Right forelimb (tissue), 1 donor: Measurements from ENCODE around the gene PRDX4.
"Not testable (repeated sequence)": the region's sequence is repeated elsewhere in the genome, so short reads cannot be mapped to it uniquely, and the experiment has no call there.

Source experiments
- DNase-seq: peaks from one replicate; pipeline ENCODE4 v3.0.0-alpha.2; 2018

The PRDX4 gene

DNA sequence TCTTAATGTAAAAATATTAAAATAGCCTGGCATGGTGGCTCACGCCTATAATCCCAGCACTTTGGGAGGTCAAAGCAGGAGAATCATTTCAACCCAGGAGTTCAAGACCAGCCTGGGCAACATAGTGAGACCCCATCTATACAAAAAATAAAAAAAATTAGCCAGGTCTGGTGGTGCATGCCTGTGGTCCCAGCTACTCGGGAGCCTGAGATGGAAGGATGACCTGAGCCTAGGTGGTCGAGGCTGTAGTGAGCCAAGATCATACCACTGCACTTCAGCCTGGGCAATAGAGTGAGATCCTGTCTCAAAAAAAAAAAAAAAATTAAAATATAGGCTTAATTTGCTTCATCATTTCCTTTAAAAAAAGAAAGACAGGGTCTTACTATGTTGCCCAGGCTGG, 9.2 kb downstream of the PRDX4 start:
- not testable (repeated sequence) for DNase-seq

DNA sequence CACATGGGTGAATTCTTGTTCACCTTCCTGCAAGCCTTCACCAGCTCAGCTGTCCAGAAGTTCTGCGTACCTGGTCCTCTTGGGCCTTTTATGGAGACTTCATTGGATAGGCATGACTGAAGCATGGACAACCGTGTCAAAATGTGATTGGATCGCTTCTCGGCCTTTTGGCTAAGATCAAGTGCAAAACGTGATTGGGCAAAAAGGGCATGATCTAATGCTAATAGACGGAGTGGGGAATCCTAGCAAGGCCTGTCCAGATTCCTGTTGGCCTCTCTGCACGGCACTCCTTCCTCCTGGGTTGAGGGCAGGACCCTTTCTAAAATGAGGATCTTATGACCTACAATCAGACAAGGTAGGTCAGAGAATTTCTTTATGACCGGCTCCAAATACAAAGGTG, 24.9 kb downstream of the PRDX4 start:
- DNase-seq: no peak

DNA sequence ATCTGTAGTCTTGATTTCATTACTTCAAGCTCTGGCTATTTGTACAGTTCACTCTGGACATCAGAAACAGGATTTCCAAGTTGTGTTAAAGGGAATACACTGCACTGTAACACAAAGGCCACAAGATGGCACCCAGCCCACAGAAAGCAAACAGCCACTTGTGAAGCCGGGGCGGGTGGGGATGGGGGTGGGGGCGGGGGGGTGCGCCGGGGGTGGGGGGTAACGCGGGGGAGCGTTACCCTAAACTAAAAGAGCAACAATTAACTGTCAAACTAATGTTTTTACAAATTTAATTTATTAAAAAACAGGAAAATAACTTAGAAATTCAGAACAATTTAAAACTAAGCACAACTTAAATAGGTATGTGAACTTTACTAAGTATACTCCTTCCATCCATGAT, 27.3 kb downstream of the PRDX4 start:
- DNase-seq: peak; percentile 46

DNA sequence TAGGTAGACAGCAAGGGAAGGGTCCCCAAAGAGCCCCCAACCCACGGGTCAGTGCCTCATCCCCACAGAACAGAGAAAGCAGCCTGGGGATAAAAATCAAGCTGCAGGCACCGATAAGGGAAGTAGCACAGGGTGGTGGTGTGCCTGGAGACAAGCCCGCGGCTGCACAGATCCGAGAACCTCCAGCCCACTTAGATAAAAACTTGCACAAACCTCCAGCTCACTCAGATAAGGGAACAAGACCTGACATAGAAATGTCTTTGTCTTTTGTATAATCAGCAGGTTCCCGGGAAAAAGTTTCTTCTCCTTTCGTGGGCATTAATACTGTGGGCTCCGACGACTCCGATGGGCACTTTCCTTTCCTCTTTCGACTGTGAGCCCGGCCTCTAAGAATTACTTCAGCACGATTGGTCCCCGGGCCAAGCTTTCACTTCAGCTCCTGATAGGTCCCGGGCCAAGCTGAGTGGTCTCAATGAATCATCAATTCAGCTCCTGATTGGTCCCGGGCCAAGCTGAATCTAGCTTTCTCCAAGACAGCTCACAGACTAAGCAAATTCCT, 32.4 kb downstream of the PRDX4 start:
- no peak for DNase-seq

DNA sequence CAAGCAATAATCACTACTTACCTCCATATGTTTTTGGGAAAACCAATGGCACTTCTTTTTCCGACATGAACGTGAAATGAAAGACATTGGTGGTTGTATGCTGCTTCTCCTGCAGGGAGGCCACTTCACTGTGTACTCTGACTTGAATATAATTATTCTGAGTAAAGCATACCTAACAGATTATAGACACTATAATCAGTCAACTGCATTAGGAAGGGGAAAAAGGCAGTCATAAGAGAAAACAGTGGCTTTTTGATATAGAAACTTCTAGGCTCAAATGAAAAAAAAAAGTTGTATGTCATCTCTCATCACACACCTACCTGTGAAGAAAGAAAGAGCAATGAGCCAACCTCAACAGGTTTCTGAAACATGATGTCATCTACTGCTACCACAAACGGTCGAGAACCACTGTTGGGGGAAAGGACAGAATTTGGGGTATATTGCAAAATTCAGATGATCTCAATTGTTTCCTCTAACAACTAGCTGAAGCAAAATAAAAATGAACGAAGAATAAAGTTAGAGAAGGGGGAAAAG, 37.4 kb downstream of the PRDX4 start:
- DNase-seq: no peak

DNA sequence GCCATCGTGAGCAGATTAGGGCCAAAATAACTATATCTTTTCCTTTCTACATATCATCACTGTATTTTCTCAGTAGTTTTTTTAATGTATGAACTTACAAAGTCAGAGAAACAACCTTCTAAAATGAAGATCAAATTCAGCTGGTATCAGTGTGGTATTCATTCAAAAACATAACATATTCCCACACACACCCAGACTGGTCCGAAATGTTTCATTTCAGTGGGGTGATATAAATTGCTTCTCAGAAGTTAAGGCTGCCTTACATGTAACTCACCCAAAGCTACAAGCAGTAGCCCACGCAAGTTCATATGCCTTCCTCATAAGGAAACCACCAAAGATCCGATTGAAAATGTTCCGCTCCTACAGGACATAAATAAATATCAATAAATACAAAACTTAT, 37.9 kb downstream of the PRDX4 start:
- DNase-seq: no peak

DNA sequence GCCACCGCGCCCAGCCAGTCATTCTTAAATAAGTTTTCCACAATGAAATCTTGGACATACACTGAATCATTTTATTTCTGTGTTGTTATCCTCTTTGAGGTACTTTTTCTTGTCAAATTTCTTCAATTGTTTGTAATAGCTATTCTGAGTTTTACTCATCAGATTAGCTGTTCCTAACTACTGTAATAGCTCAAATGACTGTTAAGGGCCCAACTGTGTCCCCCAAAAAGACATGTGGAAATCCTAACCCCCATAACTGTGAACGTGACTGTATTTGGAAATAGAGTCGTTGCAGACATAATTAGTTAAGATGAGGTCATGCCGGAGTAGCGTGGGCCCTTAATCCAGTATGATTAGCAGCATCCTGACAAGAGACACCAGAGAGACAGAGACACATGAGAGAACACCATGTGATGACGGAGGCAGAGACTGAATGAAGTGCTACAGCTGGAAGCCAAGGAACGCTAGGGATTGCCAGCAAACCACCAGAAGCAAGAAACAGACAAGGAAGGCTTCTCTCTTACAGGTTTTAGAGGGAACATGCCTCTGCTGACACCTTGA, 52.9 kb downstream of the PRDX4 start:
- DNase-seq: no peak

DNA sequence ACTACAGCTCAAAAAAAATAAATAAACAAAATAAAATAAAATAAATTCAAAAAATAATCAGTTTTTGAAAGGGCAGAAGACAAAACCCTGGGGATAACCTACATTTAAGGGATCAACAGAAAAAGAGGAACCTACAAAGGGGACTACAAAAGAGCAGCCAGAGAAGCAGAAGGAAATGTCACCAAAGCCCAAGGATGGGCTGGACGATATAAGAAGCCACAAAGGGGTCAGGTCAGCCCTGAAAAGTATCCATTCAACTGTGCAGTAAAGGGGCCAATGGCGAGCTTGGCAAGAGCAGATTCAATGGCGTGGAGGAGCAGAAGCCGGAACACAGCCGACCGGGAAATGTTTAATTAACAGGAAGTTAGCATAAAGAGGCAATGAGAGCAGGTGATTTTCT, 58.9 kb downstream of the PRDX4 start:
- no peak for DNase-seq

DNA sequence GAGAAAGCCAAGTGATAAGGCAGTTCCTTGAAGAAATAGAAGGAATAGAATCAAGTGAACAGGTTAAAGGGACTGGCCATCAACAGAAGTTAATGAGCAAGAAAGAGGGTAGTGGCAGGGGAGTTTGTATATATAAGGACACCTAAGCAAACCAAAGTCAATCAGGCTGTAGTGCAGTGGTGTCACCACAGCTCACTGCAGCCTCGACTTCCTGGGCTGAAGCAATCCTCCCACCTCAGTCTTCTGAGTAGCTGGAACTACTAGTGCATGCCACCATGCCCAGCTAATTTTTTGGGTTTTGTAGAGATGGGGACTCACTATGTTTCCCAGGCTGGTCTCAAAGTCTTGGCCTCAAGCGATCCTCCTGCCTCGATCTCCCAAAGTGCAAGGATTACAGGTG, 59.9 kb downstream of the PRDX4 start:
- no peak for DNase-seq

DNA sequence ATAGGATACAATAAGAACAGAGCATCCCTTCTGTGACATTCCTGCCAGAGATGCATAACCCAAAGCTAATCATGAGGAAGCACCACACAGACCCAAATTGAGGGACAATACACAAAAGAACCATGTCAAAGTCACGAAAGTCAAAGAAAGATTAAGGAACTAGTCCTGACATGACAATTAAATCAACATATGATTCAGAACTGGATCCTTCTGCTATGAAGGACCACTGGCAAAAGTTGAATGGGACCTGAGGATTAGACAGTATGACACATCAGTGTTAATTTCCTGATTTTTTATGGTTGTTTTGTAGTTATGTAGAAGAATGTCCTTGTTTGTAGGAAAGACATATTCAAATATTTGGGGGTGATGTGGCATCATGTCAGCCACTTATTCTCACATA, 61.9 kb downstream of the PRDX4 start:
- DNase-seq: no peak

DNA sequence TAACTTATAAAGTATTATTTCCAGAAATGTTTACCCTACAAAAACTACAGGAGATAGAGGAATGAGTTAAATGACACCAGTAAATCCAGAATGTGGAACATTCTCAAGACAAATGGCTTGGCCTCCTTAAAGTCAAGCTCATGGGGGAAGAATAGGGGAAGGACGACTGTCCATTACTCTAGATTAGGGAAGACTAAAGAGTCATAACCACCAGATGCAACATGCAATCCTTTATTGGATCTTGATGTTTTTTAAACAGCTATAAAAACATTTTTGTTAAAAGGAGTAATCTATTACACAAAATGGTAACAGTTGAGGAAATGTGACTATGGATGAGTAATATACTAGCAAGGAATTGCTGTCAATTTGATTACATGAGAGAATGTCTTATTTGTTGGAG, 64.7 kb downstream of the PRDX4 start:
- no peak for DNase-seq

DNA sequence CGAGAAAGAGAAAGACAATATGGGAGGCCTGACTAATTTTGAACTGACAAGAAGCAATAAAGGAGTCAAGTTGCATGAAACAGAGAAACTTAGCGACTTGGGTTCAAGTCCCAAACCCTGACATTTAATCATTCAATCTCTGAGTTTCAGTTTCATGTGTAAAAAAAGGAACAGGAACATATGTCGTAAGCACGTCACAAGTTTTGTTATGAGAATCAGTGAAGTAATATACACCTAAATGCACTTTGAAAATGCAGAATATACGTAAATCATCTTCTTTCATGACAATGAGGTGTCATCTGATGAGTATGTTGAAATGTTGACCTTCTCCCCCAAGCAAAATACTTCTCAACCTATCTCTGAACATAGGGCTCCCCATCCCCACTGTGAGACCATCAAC, 65.4 kb downstream of the PRDX4 start:
- no peak for DNase-seq
